Loucy (cell line): Measurements from ENCODE around the gene IP6K2.

Source experiments
- H2AFZ ChIP-seq: fragments of 200-600 bp; sonication (generic); 2 replicates; pipeline ENCODE4 v1.6.0; 2016; ENCODE audit warnings: antibody characterized with exemption, mild to moderate bottlenecking, low read length, moderate library complexity
- H3F3A ChIP-seq: fragments of 200-600 bp; 2 replicates; pipeline ENCODE4 v1.6.0; 2016; ENCODE audit warnings: antibody characterized with exemption, low read depth, mild to moderate bottlenecking
- H3K27me3 ChIP-seq: fragments of 200-600 bp; sonication (generic); 2 replicates; pipeline ENCODE4 v1.6.1; 2014; ENCODE audit warnings: low read length, mild to moderate bottlenecking; ENCODE audit not compliant: insufficient read depth, poor library complexity, severe bottlenecking
- H3K36me3 ChIP-seq: fragments of 200-600 bp; sonication (generic); 2 replicates; pipeline ENCODE4 v1.6.1; 2016; ENCODE audit warnings: low read length; ENCODE audit not compliant: insufficient read depth
- H3K4me1 ChIP-seq: fragments of 200-600 bp; sonication (generic); 2 replicates; pipeline ENCODE4 v1.5.1; 2014; ENCODE audit warnings: low read length, mild to moderate bottlenecking; ENCODE audit not compliant: insufficient read depth, poor library complexity, severe bottlenecking
- H3K4me2 ChIP-seq: fragments of 200-600 bp; sonication (generic); 2 replicates; pipeline ENCODE4 v1.6.0; 2014; ENCODE audit warnings: antibody characterized with exemption, low read length, low read depth, mild to moderate bottlenecking; ENCODE audit not compliant: poor library complexity, severe bottlenecking
- H3K4me3 ChIP-seq: fragments of 200-600 bp; sonication (generic); 2 replicates; pipeline ENCODE4 v1.5.1; 2014; ENCODE audit warnings: low read length, mild to moderate bottlenecking, mixed read lengths; ENCODE audit not compliant: poor library complexity, severe bottlenecking
- H3K79me2 ChIP-seq: fragments of 200-600 bp; sonication (generic); 2 replicates; pipeline ENCODE4 v1.6.1; 2014; ENCODE audit warnings: low read length; ENCODE audit not compliant: insufficient read depth
- H3K9ac ChIP-seq: fragments of 200-600 bp; sonication (generic); 2 replicates; pipeline ENCODE4 v1.6.0; 2014; ENCODE audit warnings: mild to moderate bottlenecking, low read depth, low read length, moderate library complexity; ENCODE audit not compliant: poor library complexity, severe bottlenecking
- H3K9me2 ChIP-seq: fragments of 200-600 bp; sonication (generic); replicated peaks from 2 replicates; pipeline ENCODE4 v1.6.1; 2016; ENCODE audit warnings: low read depth, low read length, mixed read lengths
- H3K9me3 ChIP-seq: fragments of 200-600 bp; sonication (generic); 2 replicates; pipeline ENCODE4 v1.6.1; 2014; ENCODE audit warnings: mild to moderate bottlenecking, antibody characterized with exemption, low read length, low read depth; ENCODE audit not compliant: insufficient read depth
- H4K20me1 ChIP-seq: fragments of 200-600 bp; sonication (generic); 2 replicates; pipeline ENCODE4 v1.6.0; 2014; ENCODE audit warnings: antibody characterized with exemption, low read length, mild to moderate bottlenecking; ENCODE audit not compliant: insufficient read depth, poor library complexity, severe bottlenecking
- CTCF ChIP-seq: fragments of 200-600 bp; sonication (generic); conservative IDR thresholded peaks from 2 replicates; pipeline ENCODE4 v1.5.1; 2014; ENCODE audit warnings: mild to moderate bottlenecking, antibody characterized with exemption, low read length
- EZH2phosphoT487 ChIP-seq: fragments of 200-600 bp; IDR thresholded peaks from 2 replicates; pipeline ENCODE4 v1.6.1; 2018; ENCODE audit warnings: antibody characterized with exemption, mild to moderate bottlenecking, moderate library complexity, borderline replicate concordance

Gene IP6K2

DNA sequence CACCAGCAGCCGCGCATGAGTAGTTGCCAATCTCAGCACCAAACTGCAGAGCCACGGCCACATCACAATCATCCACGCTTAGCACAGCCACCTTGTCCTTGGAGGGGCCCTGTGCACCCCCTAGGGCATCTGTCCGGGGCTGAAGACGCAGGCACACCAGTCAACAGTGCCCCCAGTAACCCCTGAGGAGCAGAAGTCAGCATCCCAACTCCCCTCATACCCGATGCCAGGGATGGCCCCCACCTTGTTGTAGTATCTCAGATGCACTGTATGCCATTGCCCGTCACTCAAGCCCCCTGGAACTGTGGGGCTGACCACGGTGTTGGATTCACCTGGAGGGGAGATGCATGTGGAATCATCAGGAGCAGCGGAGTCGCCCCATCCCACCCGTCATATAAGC, 62.0 kb downstream of the IP6K2 start:
- Histone ChIP-seq H3K36me3 (no peaks in the 10 kb centered on the region), H3K4me1 (no peaks in the 10 kb centered on the region), H3K9ac (peak overlapping the region; percentile 54), H3K9me3 (no peaks in the 10 kb centered on the region), H3K27me3 (no peaks in the 10 kb centered on the region), H3K4me2 (peak overlapping the region; percentile 57), H3K79me2 (no peaks in the 10 kb centered on the region), H2AFZ (no peak overlapping the region), H3K9me2 (no peaks in the 10 kb centered on the region), H4K20me1 (no peaks in the 10 kb centered on the region), H3K4me3 (peak overlapping the region; percentile 71), H3F3A (no peaks in the 10 kb centered on the region)
- TF ChIP-seq CTCF: no peak
- no peak for TF ChIP-seq EZH2phosphoT487

GRCh38 chr3:48652923-48653715, 63.9 kb downstream of the IP6K2 start:
- Histone ChIP-seq H3K27me3 (no peaks in the 10 kb centered on the region), H3K9me2 (no peaks in the 10 kb centered on the region), H3F3A (no peaks in the 10 kb centered on the region), H3K79me2 (no peaks in the 10 kb centered on the region), H3K4me1 (no peaks in the 10 kb centered on the region), H3K4me3 (no peak overlapping the region), H3K9ac (no peak overlapping the region), H3K4me2 (no peak overlapping the region), H4K20me1 (no peaks in the 10 kb centered on the region), H3K36me3 (no peaks in the 10 kb centered on the region), H3K9me3 (no peaks in the 10 kb centered on the region), H2AFZ (no peak overlapping the region)
- TF ChIP-seq EZH2phosphoT487 (no peak), CTCF (no peak)

DNA sequence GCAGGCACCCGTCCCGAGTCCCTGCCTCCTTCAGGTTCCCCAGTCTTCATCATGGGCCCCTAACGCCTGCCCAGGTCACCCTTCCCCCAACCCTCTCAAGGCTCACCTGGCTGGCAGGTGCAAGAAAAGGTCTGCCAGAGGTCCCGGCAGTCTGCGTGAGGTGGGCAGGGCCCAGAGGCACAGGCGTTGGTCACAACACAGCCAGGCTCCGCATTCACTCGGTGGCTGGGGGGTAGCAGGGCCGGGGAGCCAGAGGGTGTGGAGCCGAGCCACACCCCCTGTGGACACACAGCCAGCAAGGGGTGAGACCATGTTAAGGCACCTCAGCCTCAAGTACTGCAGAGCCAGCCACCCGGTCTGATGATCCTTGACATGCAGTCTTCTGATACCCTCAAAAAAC, 65.2 kb downstream of the IP6K2 start:
- TF ChIP-seq EZH2phosphoT487: no peak
- Histone ChIP-seq H3K4me2 (no peak overlapping the region), H3K36me3 (no peaks in the 10 kb centered on the region), H2AFZ (no peak overlapping the region), H3F3A (no peaks in the 10 kb centered on the region), H3K79me2 (no peaks in the 10 kb centered on the region), H4K20me1 (no peaks in the 10 kb centered on the region), H3K27me3 (no peaks in the 10 kb centered on the region), H3K4me1 (no peaks in the 10 kb centered on the region), H3K9me2 (no peaks in the 10 kb centered on the region), H3K4me3 (no peak overlapping the region), H3K9ac (no peak overlapping the region), H3K9me3 (no peaks in the 10 kb centered on the region)

GRCh38 chr3:48650723-48651122, 66.3 kb downstream of the IP6K2 start:
- no peak overlapping the region for H3K9ac ChIP-seq
- no peaks in the 10 kb centered on the region for H3K4me1 ChIP-seq
- H4K20me1 ChIP-seq: no peaks in the 10 kb centered on the region
- no peaks in the 10 kb centered on the region for H3K9me2 ChIP-seq
- H3K79me2 ChIP-seq: no peaks in the 10 kb centered on the region
- no peak overlapping the region for H2AFZ ChIP-seq
- TF ChIP-seq CTCF (no peak), EZH2phosphoT487 (no peak)
- no peaks in the 10 kb centered on the region for H3K9me3 ChIP-seq
- no peaks in the 10 kb centered on the region for H3K27me3 ChIP-seq
- no peak overlapping the region for H3K4me2 ChIP-seq
- no peaks in the 10 kb centered on the region for H3F3A ChIP-seq
- H3K36me3 ChIP-seq: no peaks in the 10 kb centered on the region
- no peak overlapping the region for H3K4me3 ChIP-seq
